Smooth muscle cell (in vitro differentiated cells): ENCODE data around the gene TRAPPC2. TPM values are rescaled to one million over a fixed set of nuclear protein-coding genes. Genes with fewer than 3 reads are reported as not detected.

Experiments used
- DNase-seq: peaks from one replicate; lab custom pipeline; 2025; ENCODE audit not compliant: unreplicated experiment; lab: John Stamatoyannopoulos, UW
- H2AFZ ChIP-seq: fragments of 200-600 bp; sonication (generic); 2 replicates; pipeline ENCODE4 v1.6.0; 2016; ENCODE audit warnings: antibody characterized with exemption, low read depth, mild to moderate bottlenecking
- H3F3A ChIP-seq: fragments of 200-600 bp; sonication (generic); 2 replicates; pipeline ENCODE4 v1.6.0; 2017; ENCODE audit warnings: antibody characterized with exemption, low read depth
- H3K27ac ChIP-seq: fragments of 200-600 bp; sonication (generic); 2 replicates; pipeline ENCODE4 v1.5.1; 2016; ENCODE audit warnings: low read depth, mild to moderate bottlenecking
- H3K27me3 ChIP-seq: fragments of 200-600 bp; sonication (generic); 2 replicates; pipeline ENCODE4 v1.6.1; 2016; ENCODE audit warnings: low read depth, mild to moderate bottlenecking
- H3K36me3 ChIP-seq: fragments of 200-600 bp; sonication (generic); 2 replicates; pipeline ENCODE4 v1.5.1; 2016; ENCODE audit warnings: low read depth
- H3K4me1 ChIP-seq: fragments of 200-600 bp; sonication (generic); 2 replicates; pipeline ENCODE4 v1.5.1; 2016; ENCODE audit warnings: low read depth
- H3K4me2 ChIP-seq: fragments of 200-600 bp; sonication (generic); 2 replicates; pipeline ENCODE4 v1.6.0; 2016; ENCODE audit warnings: mild to moderate bottlenecking
- H3K4me3 ChIP-seq: fragments of 200-600 bp; sonication (generic); 2 replicates; pipeline ENCODE4 v1.5.1; 2016; ENCODE audit warnings: mild to moderate bottlenecking
- H3K79me2 ChIP-seq: fragments of 200-600 bp; sonication (generic); 2 replicates; pipeline ENCODE4 v1.6.0; 2016; ENCODE audit warnings: low read depth, mild to moderate bottlenecking
- H3K9ac ChIP-seq: fragments of 200-600 bp; sonication (generic); 2 replicates; pipeline ENCODE4 v1.6.0; 2016; ENCODE audit warnings: low read depth
- H3K9me3 ChIP-seq: fragments of 200-600 bp; sonication (generic); replicated peaks from 2 replicates; pipeline ENCODE4 v1.5.1; 2016; ENCODE audit warnings: low read depth
- H4K20me1 ChIP-seq: fragments of 200-600 bp; sonication (generic); 2 replicates; pipeline ENCODE4 v1.6.0; 2016; ENCODE audit warnings: low read depth
- CTCF ChIP-seq: fragments of 200-600 bp; sonication (generic); IDR thresholded peaks from 2 replicates; pipeline ENCODE4 v1.5.1; 2017; ENCODE audit warnings: borderline replicate concordance, mild to moderate bottlenecking, antibody characterized with exemption; ENCODE audit not compliant: insufficient read depth, poor library complexity, severe bottlenecking
- WGBS: methylation state at CpG from one replicate; pipeline ENCODE4 v1.1.7; 2016; ENCODE audit warnings: low lambda C conversion rate; 5-methylcytosine and 5-hydroxymethylcytosine counted together
- polyA plus RNA-seq: library from polyadenylated mRNA; unstranded; fragments of >200 nt; fragmentation: Nextera tagmentation; extraction: Ambion mirVana; gene quantifications from 2 replicates; pipeline ENCODE4 v1.2.1, GENCODE V29; 2016
- total RNA-seq: library from RNA; depleted of rRNA; stranded (reverse); fragments of >200 nt; gene quantifications from 2 replicates; pipeline ENCODE4 v1.2.3, GENCODE V29; 2014

TRAPPC2 gene
- total and polyA plus RNA-seq, 2 experiments from 2014 or later = 6.1 to 9.5 TPM

- no peak for DNase-seq
- H2AFZ ChIP-seq = no peak overlapping the region
- peak overlapping the region; percentile 95 for H3K27ac ChIP-seq
- no peaks in the 10 kb centered on the region for H3K27me3 ChIP-seq
- H4K20me1 ChIP-seq = no peaks in the 10 kb centered on the region
- no peaks in the 10 kb centered on the region for H3K9me3 ChIP-seq
- TF ChIP-seq CTCF = no peak
- H3F3A ChIP-seq = no peaks in the 10 kb centered on the region
- H3K79me2 ChIP-seq = peaks cover 7% of the 10 kb centered on the region
- no peak overlapping the region for H3K4me3 ChIP-seq
- 74% methylated on average over 6 of the region's 6 CpGs for WGBS
- no peaks in the 10 kb centered on the region for H3K4me1 ChIP-seq
- H3K4me2 ChIP-seq = no peak overlapping the region
- H3K9ac ChIP-seq = no peak overlapping the region
- peaks cover 9% of the 10 kb centered on the region for H3K36me3 ChIP-seq
These were observed 17.5 kb downstream of the TRAPPC2 start for GRCh38 chrX:13716905-13717304.

GRCh38 chrX:13716455-13716854 is 18.0 kb downstream of the TRAPPC2 start:
- H3K4me1 ChIP-seq = no peaks in the 10 kb centered on the region
- H3K4me3 ChIP-seq = no peak overlapping the region
- DNase-seq = no peak
- H3K27ac ChIP-seq = no peak overlapping the region
- no peaks in the 10 kb centered on the region for H3F3A ChIP-seq
- H2AFZ ChIP-seq = no peak overlapping the region
- H3K36me3 ChIP-seq = peaks cover 9% of the 10 kb centered on the region
- H3K79me2 ChIP-seq = peaks cover 7% of the 10 kb centered on the region
- no peak for TF ChIP-seq CTCF
- peaks cover 3% of the 10 kb centered on the region for H4K20me1 ChIP-seq
- no peaks in the 10 kb centered on the region for H3K9me3 ChIP-seq
- H3K4me2 ChIP-seq = no peak overlapping the region
- H3K27me3 ChIP-seq = no peaks in the 10 kb centered on the region
- 82% methylated on average over 9 of the region's 9 CpGs for WGBS
- H3K9ac ChIP-seq = no peak overlapping the region

- Histone ChIP-seq H3K4me2 (no peak overlapping the region), H3K4me3 (no peak overlapping the region), H3F3A (no peaks in the 10 kb centered on the region), H3K4me1 (no peaks in the 10 kb centered on the region), H3K27me3 (no peaks in the 10 kb centered on the region), H3K9ac (no peak overlapping the region), H3K9me3 (no peaks in the 10 kb centered on the region), H2AFZ (no peak overlapping the region), H3K79me2 (peaks cover 6% of the 10 kb centered on the region), H3K36me3 (peaks cover 6% of the 10 kb centered on the region), H4K20me1 (peaks cover 17% of the 10 kb centered on the region), H3K27ac (no peak overlapping the region)
- TF ChIP-seq CTCF = no peak
- 70% methylated on average over 4 of the region's 4 CpGs for WGBS
- no peak for DNase-seq
These were observed 23.3 kb downstream of the TRAPPC2 start for GRCh38 chrX:13711141-13711540.

GRCh38 chrX:13703589-13703988 is 30.8 kb downstream of the TRAPPC2 start:
- 76% methylated on average over 3 of the region's 3 CpGs for WGBS
- Histone ChIP-seq H4K20me1 (peaks cover 81% of the 10 kb centered on the region), H3K27ac (no peak overlapping the region), H2AFZ (no peak overlapping the region), H3K9ac (no peak overlapping the region), H3K4me2 (no peak overlapping the region), H3K27me3 (no peaks in the 10 kb centered on the region), H3K36me3 (no peaks in the 10 kb centered on the region), H3K4me3 (no peak overlapping the region), H3F3A (no peaks in the 10 kb centered on the region), H3K4me1 (peaks cover 13% of the 10 kb centered on the region), H3K79me2 (peaks cover 46% of the 10 kb centered on the region), H3K9me3 (no peaks in the 10 kb centered on the region)
- DNase-seq = no peak
- TF ChIP-seq CTCF = no peak
